ENCODE measurements around the gene SPOUT1.

The SPOUT1 gene

GRCh38 chr9:128771094-128771721 lies 58.4 kb downstream of the SPOUT1 start:
- no peak for DNase-seq

- no peak for DNase-seq
Measured at GRCh38 chr9:128770286-128771030, 59.1 kb downstream of the SPOUT1 start.
